ENCODE results near the gene PSTPIP2. TPM values are rescaled to one million over a fixed set of nuclear protein-coding genes. Genes with fewer than 3 reads are reported as not detected.
A peak's percentile ranks its signal among the peaks of the same experiment; 100 is the strongest.

Gene PSTPIP2
- total RNA-seq, 4 donors from 2014 or later: 1.9 to 4.3 (median 2.9) TPM

GRCh38 chr18:46104128-46104911 is 32.3 kb upstream of the PSTPIP2 start, which contains the start of gene HAUS1:
Gene HAUS1, plus strand, starts transcription at chr18:46104385. Its CDS starts 27 bp downstream, at chr18:46104412.
- H3K4me1 ChIP-seq: peaks cover 0 to 5% of the 10 kb centered on the region in 2 donors
- intact Hi-C loops (cut with DNase I): no loop called here
- TF ChIP-seq POLR2A (IDR thresholded peaks at IDR 0.05): peak in 1 of 2 donors; percentile 81
- TF ChIP-seq CTCF (IDR thresholded peaks at IDR 0.05): no peak
- DNase-seq: peak; percentile 92 to 94
- H3K36me3 ChIP-seq: no peaks in the 10 kb centered on the region
- WGBS, 2 donors: 0% methylated on average over 33 to 56 of the region's 57 CpGs
- H3K9me3 ChIP-seq: no peaks in the 10 kb centered on the region
- peak within 1 kb of the TSS; percentile 38 to 75 (median 64) for H3K27ac ChIP-seq
- no peaks in the 10 kb centered on the region for H3K27me3 ChIP-seq
- peak within 1 kb of the TSS; percentile 37 to 65 (median 55) for H3K4me3 ChIP-seq (replicated peaks in 1 of 3)

- no peak overlapping the region for H3K27ac ChIP-seq
- 97 to 98% methylated on average over 8 of the region's 8 CpGs for WGBS, 2 donors
- DNase-seq: no peak
- TF ChIP-seq CTCF (IDR thresholded peaks at IDR 0.05) (no peak), POLR2A (IDR thresholded peaks at IDR 0.05) (no peak)
- H3K27me3 ChIP-seq: no peaks in the 10 kb centered on the region
- peaks cover 14 to 23% of the 10 kb centered on the region in 2 donors for H3K4me1 ChIP-seq
- peaks cover 0 to 4% of the 10 kb centered on the region in 2 donors for H3K36me3 ChIP-seq
- no peaks in the 10 kb centered on the region for H3K9me3 ChIP-seq
- intact Hi-C loops (cut with DNase I): no loop called here
- no peak overlapping the region for H3K4me3 ChIP-seq (replicated peaks in 1 of 3)
These were observed 27.4 kb upstream of the PSTPIP2 start for GRCh38 chr18:46099463-46099862.

- Histone ChIP-seq H3K4me3 (replicated peaks in 1 of 3) (peak overlapping the region in 2 of 3 donors; percentile 80 to 92), H3K4me1 (peaks cover 14 to 27% of the 10 kb centered on the region in 2 donors), H3K36me3 (peaks cover 4 to 9% of the 10 kb centered on the region in 2 donors), H3K9me3 (no peaks in the 10 kb centered on the region), H3K27ac (peak overlapping the region; percentile 86 to 93 (median 92)), H3K27me3 (no peaks in the 10 kb centered on the region)
- TF ChIP-seq POLR2A (IDR thresholded peaks at IDR 0.05): no peak
- TF ChIP-seq CTCF (IDR thresholded peaks at IDR 0.05): no peak
- no peak for DNase-seq
- intact Hi-C loops (cut with DNase I): no loop called here
- WGBS, 2 donors: 12 to 17% methylated on average over 15 to 16 of the region's 16 CpGs
These were observed 26.5 kb upstream of the PSTPIP2 start for GRCh38 chr18:46098616-46098933.

GRCh38 chr18:46097801-46098615 is 25.9 kb upstream of the PSTPIP2 start, which contains the start of gene ATP5F1A:
Gene ATP5F1A, minus strand, starts transcription at chr18:46098296. Its CDS starts 65 bp downstream, at chr18:46098231.
- peaks cover 4 to 14% of the 10 kb centered on the region in 2 donors for H3K36me3 ChIP-seq
- no peaks in the 10 kb centered on the region for H3K9me3 ChIP-seq
- DNase-seq: peak; percentile 91 to 94
- intact Hi-C loops (cut with DNase I): no loop called here
- peak; percentile 28 to 95 for TF ChIP-seq POLR2A (IDR thresholded peaks at IDR 0.05)
- TF ChIP-seq CTCF (IDR thresholded peaks at IDR 0.05): peak in 1 of 6 experiments; percentile 21
- no peaks in the 10 kb centered on the region for H3K27me3 ChIP-seq
- peaks cover 14 to 27% of the 10 kb centered on the region in 2 donors for H3K4me1 ChIP-seq
- H3K27ac ChIP-seq: peak within 1 kb of the TSS; percentile 86 to 93 (median 92)
- H3K4me3 ChIP-seq (replicated peaks in 1 of 3): peak within 1 kb of the TSS; percentile 80 to 92 (median 88)
- 0 to 1% methylated on average over 38 to 39 of the region's 53 CpGs for WGBS, 2 donors
